SK-N-SH (cell line): ENCODE results near the gene GALNT6. TPM values are rescaled to one million over a fixed set of nuclear protein-coding genes. Genes with fewer than 3 reads are reported as not detected.

Source experiments
- CTCF ChIA-PET: fragments of 300-600, 350-600 bp; formaldehyde crosslinking; extraction: SDS; loops from one replicate; lab custom pipeline; 2021; lab: Yijun Ruan, JAX
- POLR2A ChIA-PET: fragments of 350-600 bp; sonication (Branson Sonifier 250); formaldehyde crosslinking; extraction: SDS; loops from one replicate; lab custom pipeline; 2020; ENCODE audit warnings: antibody characterized with exemption, inconsistent platforms; lab: Yijun Ruan, JAX
- DNase-seq: peaks from one replicate; pipeline ENCODE4 v3.0.0; 2012
- H2AFZ ChIP-seq: fragments of 200-600 bp; sonication (generic); 2 replicates; pipeline ENCODE4 v1.8.1; 2016; ENCODE audit warnings: antibody characterized with exemption, mild to moderate bottlenecking, low read depth
- H3F3A ChIP-seq: fragments of 200-600 bp; sonication (generic); replicated peaks from 2 replicates; pipeline ENCODE3; 2016; ENCODE audit warnings: antibody characterized with exemption, mild to moderate bottlenecking; ENCODE audit not compliant: insufficient read depth
- H3K27ac ChIP-seq, 2 experiments: fragments of 200-500 bp in 1 of 2; fragments of 200-600 bp in 1 of 2; sonication (Bioruptor generic) in 1 of 2; sonication (generic), shearing (Covaris generic) in 1 of 2; 2 replicates each; pipeline versions ENCODE4 v1.5.1 to v1.6.1; 2014 to 2016; ENCODE audit warnings: low read depth in 2 of 2, inconsistent platforms in 1 of 2, low read length in 1 of 2, mild to moderate bottlenecking in 1 of 2, mixed read lengths in 1 of 2
- H3K27me3 ChIP-seq: fragments of 200-600 bp; sonication (generic), shearing (Covaris generic); 2 replicates; pipeline ENCODE4 v1.6.1; 2016; ENCODE audit warnings: mixed run types; ENCODE audit not compliant: insufficient read depth
- H3K36me3 ChIP-seq, 2 experiments: fragments of 200-500 bp in 1 of 2; fragments of 200-600 bp in 1 of 2; sonication (Bioruptor generic) in 1 of 2; sonication (generic) in 1 of 2; replicated peaks in 1 of 2; 2 replicates each; pipeline versions ENCODE3 to v1.5.1; 2014 to 2016; ENCODE audit warnings: low read length in 1 of 2, mild to moderate bottlenecking in 1 of 2; ENCODE audit not compliant: insufficient read depth in 2 of 2, control insufficient read depth in 1 of 2
- H3K4me1 ChIP-seq, 2 experiments: fragments of 200-500 bp in 1 of 2; fragments of 200-600 bp in 1 of 2; sonication (Bioruptor generic) in 1 of 2; sonication (generic), shearing (Covaris generic) in 1 of 2; 2 replicates each; pipeline versions ENCODE4 v1.5.1 to v1.6.1; 2014 to 2016; ENCODE audit warnings: low read depth in 1 of 2, low read length in 1 of 2, mixed run types in 1 of 2; ENCODE audit not compliant: insufficient read depth in 2 of 2, control insufficient read depth in 1 of 2
- H3K4me2 ChIP-seq: fragments of 200-600 bp; sonication (generic), shearing (Covaris generic); 2 replicates; pipeline ENCODE4 v1.6.1; 2017; ENCODE audit warnings: mixed run types
- H3K4me3 ChIP-seq, 2 experiments: fragments of 200-500 bp in 1 of 2; fragments of 200-600 bp in 1 of 2; sonication (Bioruptor generic) in 1 of 2; sonication (generic), shearing (Covaris generic) in 1 of 2; 2 replicates each; pipeline versions ENCODE4 v1.5.1 to v1.8.1; 2014 to 2016; ENCODE audit warnings: low read depth in 2 of 2, inconsistent platforms in 1 of 2, low read length in 1 of 2, mild to moderate bottlenecking in 1 of 2, mixed read lengths in 1 of 2, moderate library complexity in 1 of 2
- H3K79me2 ChIP-seq: fragments of 200-600 bp; sonication (generic); 2 replicates; pipeline ENCODE4 v1.8.1; 2017; ENCODE audit warnings: mild to moderate bottlenecking; ENCODE audit not compliant: insufficient read depth
- H3K9ac ChIP-seq: fragments of 200-600 bp; sonication (generic); 2 replicates; pipeline ENCODE4 v1.6.1; 2017; ENCODE audit warnings: mixed run types
- H3K9me2 ChIP-seq: fragments of 200-600 bp; sonication (generic); 2 replicates; pipeline ENCODE4 v1.6.1; 2017; ENCODE audit warnings: mixed run types
- H3K9me3 ChIP-seq: fragments of 200-600 bp; sonication (generic); 2 replicates; pipeline ENCODE4 v1.6.1; 2017; ENCODE audit warnings: mixed run types, mild to moderate bottlenecking, moderate library complexity
- H4K20me1 ChIP-seq: fragments of 200-600 bp; sonication (generic); 2 replicates; pipeline ENCODE4 v1.6.1; 2017; ENCODE audit warnings: mild to moderate bottlenecking, mixed run types; ENCODE audit not compliant: insufficient read depth
- EZH2phosphoT487 ChIP-seq: fragments of 200-600 bp; sonication (generic); IDR thresholded peaks from 2 replicates; pipeline ENCODE4 v1.6.1; 2017; ENCODE audit warnings: low read depth, mixed run types, mild to moderate bottlenecking, antibody characterized with exemption, moderate library complexity, borderline replicate concordance
- FOXJ3 ChIP-seq: sonication (generic); formaldehyde crosslinking; IDR thresholded peaks from 2 replicates; pipeline ENCODE4 v1.5.1; 2020; ENCODE audit warnings: mild to moderate bottlenecking, missing genetic modification reagents
- FOXM1 ChIP-seq: IDR thresholded peaks from 2 replicates; pipeline ENCODE4 v1.4.0; 2012; ENCODE audit warnings: low read depth, mild to moderate bottlenecking
- GABPA ChIP-seq: IDR thresholded peaks from 2 replicates; pipeline ENCODE4 v1.4.0; 2012; ENCODE audit warnings: low read depth, mild to moderate bottlenecking
- NRF1 ChIP-seq: IDR thresholded peaks from 2 replicates; pipeline ENCODE4 v1.6.1; 2012; ENCODE audit warnings: low read depth, mild to moderate bottlenecking, low read length
- POLR2AphosphoS5 ChIP-seq: IDR thresholded peaks from 2 replicates; pipeline ENCODE4 v1.6.1; 2012; ENCODE audit warnings: low read depth, low read length
- RFX5 ChIP-seq: IDR thresholded peaks from 2 replicates; pipeline ENCODE4 v1.6.1; 2012; ENCODE audit warnings: mild to moderate bottlenecking, improper control_type of control experiment, low read length
- RXRA ChIP-seq: IDR thresholded peaks from 2 replicates; pipeline ENCODE4 v1.4.0; 2012; ENCODE audit warnings: low read depth, mild to moderate bottlenecking, borderline replicate concordance
- WGBS: methylation state at CpG from one replicate; pipeline ENCODE4 v1.1.6; 2017; ENCODE audit warnings: low lambda C conversion rate; 5-methylcytosine and 5-hydroxymethylcytosine counted together
- polyA plus RNA-seq, 3 experiments: library from polyadenylated mRNA; depleted of rRNA; stranded (reverse); fragments of >200 nt; gene quantifications; 2 replicates each; pipeline ENCODE4 v1.2.3, GENCODE V29; 2012
- TF ChIP-seq, protein P1 (sequence below): fragments of 150-350 bp; IDR thresholded peaks from 2 replicates; pipeline ENCODE4 v1.6.1; 2016; ENCODE audit warnings: mild to moderate bottlenecking, low read depth, low read length
- TF ChIP-seq, protein P2 (sequence below): fragments of 150-350 bp; IDR thresholded peaks from 2 replicates; pipeline ENCODE4 v1.6.1; 2017; ENCODE audit warnings: antibody characterized with exemption, low read length, low read depth, borderline replicate concordance
- TF ChIP-seq, protein P3 (sequence below): IDR thresholded peaks from 2 replicates; pipeline ENCODE4 v1.4.0; 2012; ENCODE audit warnings: low read depth, borderline replicate concordance
- TF ChIP-seq, protein P4 (sequence below): IDR thresholded peaks from 2 replicates; pipeline ENCODE4 v1.4.0; 2012; ENCODE audit warnings: low read depth, borderline replicate concordance

GALNT6 gene
- polyA plus RNA-seq, 1 of the 3 experiments (the other 2 are of a cell fraction), result 0.74 TPM

DNA sequence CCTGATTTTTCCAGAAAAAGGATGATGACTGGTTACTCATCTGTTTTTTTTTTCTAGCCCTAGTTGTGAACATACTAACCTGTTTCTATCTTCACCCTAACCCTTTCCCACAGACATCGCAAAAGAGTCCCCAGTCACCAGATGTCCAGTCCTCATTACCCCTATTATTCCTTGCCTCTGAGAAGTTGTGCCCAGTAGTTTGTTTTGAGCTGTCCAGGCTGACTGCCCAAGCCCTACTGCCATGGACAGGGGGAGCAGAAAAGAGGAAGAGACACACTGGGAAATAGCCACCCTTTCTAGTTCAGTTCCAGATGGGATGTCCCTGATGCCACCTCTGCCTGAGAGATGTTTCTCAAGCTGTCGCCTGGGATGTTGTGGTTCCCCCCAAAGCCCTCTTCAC, 30.9 kb downstream of the GALNT6 start:
- no peaks in the 10 kb centered on the region for H3K9me3 ChIP-seq
- 77% methylated on average over 2 of the region's 2 CpGs for WGBS

DNA sequence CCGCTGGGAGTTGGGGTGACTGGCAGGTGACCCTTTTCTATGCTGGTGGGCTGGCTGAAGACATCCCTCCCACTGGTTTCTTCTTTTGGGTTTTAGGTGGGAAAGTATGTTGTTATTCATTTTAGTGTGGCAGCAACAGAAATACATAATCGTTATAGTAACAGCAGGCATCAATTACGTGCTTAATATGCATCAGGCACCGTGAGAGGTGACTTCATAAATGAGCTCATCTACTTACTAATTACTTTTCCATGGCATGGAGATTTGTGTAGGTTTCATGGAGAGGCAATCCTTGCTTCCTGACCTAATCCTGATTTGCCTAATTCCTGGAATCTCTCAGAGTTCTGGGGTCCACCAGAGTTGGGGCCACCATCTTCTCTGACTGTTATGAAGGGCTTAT, 31.4 kb downstream of the GALNT6 start:
- no peaks in the 10 kb centered on the region for H4K20me1 ChIP-seq
- no peak overlapping the region for H3K4me3 ChIP-seq
- no peaks in the 10 kb centered on the region for H3K9me2 ChIP-seq
- no peak overlapping the region for H3K4me2 ChIP-seq
- no peak overlapping the region for H3K9ac ChIP-seq
- no peak overlapping the region for H3K27ac ChIP-seq
- DNase-seq, result no peak
- WGBS, result 75% methylated on average over 4 of the region's 4 CpGs
- TF ChIP-seq GABPA (no peak), FOXJ3 (no peak), NRF1 (no peak)
- TF ChIP-seq, protein P1, sequence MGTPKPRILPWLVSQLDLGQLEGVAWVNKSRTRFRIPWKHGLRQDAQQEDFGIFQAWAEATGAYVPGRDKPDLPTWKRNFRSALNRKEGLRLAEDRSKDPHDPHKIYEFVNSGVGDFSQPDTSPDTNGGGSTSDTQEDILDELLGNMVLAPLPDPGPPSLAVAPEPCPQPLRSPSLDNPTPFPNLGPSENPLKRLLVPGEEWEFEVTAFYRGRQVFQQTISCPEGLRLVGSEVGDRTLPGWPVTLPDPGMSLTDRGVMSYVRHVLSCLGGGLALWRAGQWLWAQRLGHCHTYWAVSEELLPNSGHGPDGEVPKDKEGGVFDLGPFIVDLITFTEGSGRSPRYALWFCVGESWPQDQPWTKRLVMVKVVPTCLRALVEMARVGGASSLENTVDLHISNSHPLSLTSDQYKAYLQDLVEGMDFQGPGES, result no peak
- TF ChIP-seq, protein P2, sequence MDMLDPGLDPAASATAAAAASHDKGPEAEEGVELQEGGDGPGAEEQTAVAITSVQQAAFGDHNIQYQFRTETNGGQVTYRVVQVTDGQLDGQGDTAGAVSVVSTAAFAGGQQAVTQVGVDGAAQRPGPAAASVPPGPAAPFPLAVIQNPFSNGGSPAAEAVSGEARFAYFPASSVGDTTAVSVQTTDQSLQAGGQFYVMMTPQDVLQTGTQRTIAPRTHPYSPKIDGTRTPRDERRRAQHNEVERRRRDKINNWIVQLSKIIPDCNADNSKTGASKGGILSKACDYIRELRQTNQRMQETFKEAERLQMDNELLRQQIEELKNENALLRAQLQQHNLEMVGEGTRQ, result no peak
- no peaks in the 10 kb centered on the region for H3K9me3 ChIP-seq
- no peaks in the 10 kb centered on the region for H3F3A ChIP-seq
- H3K79me2 ChIP-seq, result no peaks in the 10 kb centered on the region
- H3K4me1 ChIP-seq, result peaks cover 0 to 9% of the 10 kb centered on the region in 2 experiments; a peak in 1 of 4 replicates
- H3K27me3 ChIP-seq, result no peaks in the 10 kb centered on the region
- POLR2A ChIA-PET, result no interaction called here
- H3K36me3 ChIP-seq, result no peaks in the 10 kb centered on the region
- CTCF ChIA-PET, result interaction anchor here (1.0 to 2.3 kb wide), 6 partner anchors 8 to 515 kb away, joined by 3 to 8 read pairs (median 4); no protein-coding TSS in a partner anchor
- H2AFZ ChIP-seq, result no peak overlapping the region

More for the DNA sequence above, 30.9 kb downstream of the GALNT6 start:
- H3F3A ChIP-seq, result no peaks in the 10 kb centered on the region
- ChIA-PET POLR2A (no interaction called here), CTCF (interaction anchor here (1.0 to 2.3 kb wide), 5 partner anchors 8 to 515 kb away, joined by 3 to 8 read pairs (median 3); no protein-coding TSS in a partner anchor)
- no peak overlapping the region for H3K4me3 ChIP-seq
- no peaks in the 10 kb centered on the region for H3K36me3 ChIP-seq
- H3K27me3 ChIP-seq, result no peaks in the 10 kb centered on the region
- H3K9me2 ChIP-seq, result no peaks in the 10 kb centered on the region
- H3K79me2 ChIP-seq, result no peaks in the 10 kb centered on the region
- TF ChIP-seq EZH2phosphoT487, result no peak
- no peak for TF ChIP-seq RXRA
- TF ChIP-seq, protein P1, result no peak
- TF ChIP-seq POLR2AphosphoS5, result no peak
- TF ChIP-seq, protein P3, sequence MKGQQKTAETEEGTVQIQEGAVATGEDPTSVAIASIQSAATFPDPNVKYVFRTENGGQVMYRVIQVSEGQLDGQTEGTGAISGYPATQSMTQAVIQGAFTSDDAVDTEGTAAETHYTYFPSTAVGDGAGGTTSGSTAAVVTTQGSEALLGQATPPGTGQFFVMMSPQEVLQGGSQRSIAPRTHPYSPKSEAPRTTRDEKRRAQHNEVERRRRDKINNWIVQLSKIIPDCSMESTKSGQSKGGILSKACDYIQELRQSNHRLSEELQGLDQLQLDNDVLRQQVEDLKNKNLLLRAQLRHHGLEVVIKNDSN, result no peak
- no peak for TF ChIP-seq RFX5
- TF ChIP-seq, protein P4, sequence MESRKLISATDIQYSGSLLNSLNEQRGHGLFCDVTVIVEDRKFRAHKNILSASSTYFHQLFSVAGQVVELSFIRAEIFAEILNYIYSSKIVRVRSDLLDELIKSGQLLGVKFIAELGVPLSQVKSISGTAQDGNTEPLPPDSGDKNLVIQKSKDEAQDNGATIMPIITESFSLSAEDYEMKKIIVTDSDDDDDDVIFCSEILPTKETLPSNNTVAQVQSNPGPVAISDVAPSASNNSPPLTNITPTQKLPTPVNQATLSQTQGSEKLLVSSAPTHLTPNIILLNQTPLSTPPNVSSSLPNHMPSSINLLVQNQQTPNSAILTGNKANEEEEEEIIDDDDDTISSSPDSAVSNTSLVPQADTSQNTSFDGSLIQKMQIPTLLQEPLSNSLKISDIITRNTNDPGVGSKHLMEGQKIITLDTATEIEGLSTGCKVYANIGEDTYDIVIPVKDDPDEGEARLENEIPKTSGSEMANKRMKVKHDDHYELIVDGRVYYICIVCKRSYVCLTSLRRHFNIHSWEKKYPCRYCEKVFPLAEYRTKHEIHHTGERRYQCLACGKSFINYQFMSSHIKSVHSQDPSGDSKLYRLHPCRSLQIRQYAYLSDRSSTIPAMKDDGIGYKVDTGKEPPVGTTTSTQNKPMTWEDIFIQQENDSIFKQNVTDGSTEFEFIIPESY, result no peak
- no peak for TF ChIP-seq FOXM1
- H4K20me1 ChIP-seq, result no peaks in the 10 kb centered on the region
- H3K9ac ChIP-seq, result no peak overlapping the region
- no peak overlapping the region for H3K4me2 ChIP-seq
- H2AFZ ChIP-seq, result no peak overlapping the region
- no peak overlapping the region for H3K27ac ChIP-seq
- no peak for DNase-seq
- peaks cover 0 to 9% of the 10 kb centered on the region in 2 experiments; a peak in 1 of 4 replicates for H3K4me1 ChIP-seq
